Measurements from ENCODE around the gene EPAS1. TPM values are rescaled to one million over a fixed set of nuclear protein-coding genes. Genes with fewer than 3 reads are reported as not detected.

The EPAS1 gene
- total and polyA plus RNA-seq, 7 donors, result 39.2 to 123 (median 80.4) TPM

- no peak overlapping the region for H3K27ac ChIP-seq
- 91 to 98% (median 95%) methylated on average over 4 of the region's 4 CpGs for WGBS, 3 donors
- H3K4me1 ChIP-seq, result peaks cover 33% of the 10 kb centered on the region
- intact Hi-C loops (cut with DNase I), result no loop called here
- no peaks in the 10 kb centered on the region for H3K36me3 ChIP-seq (ENCODE audit: insufficient read depth in 1 of 2, low read depth in 1 of 2)
- ATAC-seq (peak in 1 of 4 donors; percentile 34), DNase-seq (no peak)
- no peak overlapping the region for H3K4me3 ChIP-seq
- no peaks in the 10 kb centered on the region for H3K27me3 ChIP-seq (ENCODE audit: insufficient read depth in 3 of 3, low read length in 2 of 3)
- no peaks in the 10 kb centered on the region for H3K9me3 ChIP-seq
- no peak for TF ChIP-seq CTCF (IDR thresholded peaks at IDR 0.05)
These were observed 30.4 kb downstream of the EPAS1 start for GRCh38 chr2:46327627-46328026.

- H3K4me3 ChIP-seq, result no peak overlapping the region
- H3K27me3 ChIP-seq (ENCODE audit: insufficient read depth in 3 of 3, low read length in 2 of 3), result no peaks in the 10 kb centered on the region
- H3K27ac ChIP-seq, result no peak overlapping the region
- intact Hi-C loops (cut with DNase I), result no loop called here
- no peak for DNase-seq
- ATAC-seq, result no peak
- H3K36me3 ChIP-seq (ENCODE audit: insufficient read depth in 1 of 2, low read depth in 1 of 2), result no peaks in the 10 kb centered on the region
- no peaks in the 10 kb centered on the region for H3K9me3 ChIP-seq
- H3K4me1 ChIP-seq, result peaks cover 40% of the 10 kb centered on the region
- TF ChIP-seq CTCF (IDR thresholded peaks at IDR 0.05), result no peak
- WGBS, 3 donors, result 83 to 94% (median 88%) methylated on average over 1 of the region's 1 CpG
These were observed 31.1 kb downstream of the EPAS1 start for GRCh38 chr2:46328291-46328690.

GRCh38 chr2:46328829-46329228 lies 31.6 kb downstream of the EPAS1 start:
- H3K36me3 ChIP-seq (ENCODE audit: insufficient read depth in 1 of 2, low read depth in 1 of 2), result no peaks in the 10 kb centered on the region
- no peak overlapping the region for H3K27ac ChIP-seq
- WGBS, 3 donors, result 92 to 97% (median 96%) methylated on average over 1 of the region's 1 CpG
- H3K4me3 ChIP-seq, result no peak overlapping the region
- peaks cover 45% of the 10 kb centered on the region for H3K4me1 ChIP-seq
- H3K9me3 ChIP-seq, result no peaks in the 10 kb centered on the region
- no peak for TF ChIP-seq CTCF (IDR thresholded peaks at IDR 0.05)
- ATAC-seq, result no peak
- H3K27me3 ChIP-seq (ENCODE audit: insufficient read depth in 3 of 3, low read length in 2 of 3), result no peaks in the 10 kb centered on the region
- DNase-seq, result no peak
- intact Hi-C loops (cut with DNase I), result no loop called here

GRCh38 chr2:46329340-46329739 lies 32.1 kb downstream of the EPAS1 start:
- Histone ChIP-seq H3K4me3 (no peak overlapping the region), H3K9me3 (no peaks in the 10 kb centered on the region), H3K36me3 (ENCODE audit: insufficient read depth in 1 of 2, low read depth in 1 of 2) (no peaks in the 10 kb centered on the region), H3K4me1 (peaks cover 50% of the 10 kb centered on the region), H3K27ac (peak overlapping the region; percentile 57), H3K27me3 (ENCODE audit: insufficient read depth in 3 of 3, low read length in 2 of 3) (no peaks in the 10 kb centered on the region)
- no peak for TF ChIP-seq CTCF (IDR thresholded peaks at IDR 0.05)
- 90 to 92% (median 92%) methylated on average over 13 of the region's 13 CpGs for WGBS, 3 donors
- ATAC-seq (no peak), DNase-seq (no peak)
- intact Hi-C loops (cut with DNase I), result no loop called here

Data from psoas muscle (tissue), 8 donors.